ENCODE results near the gene SLC36A3.
A peak's percentile ranks its signal among the peaks of the same experiment; 100 is the strongest.

DNA sequence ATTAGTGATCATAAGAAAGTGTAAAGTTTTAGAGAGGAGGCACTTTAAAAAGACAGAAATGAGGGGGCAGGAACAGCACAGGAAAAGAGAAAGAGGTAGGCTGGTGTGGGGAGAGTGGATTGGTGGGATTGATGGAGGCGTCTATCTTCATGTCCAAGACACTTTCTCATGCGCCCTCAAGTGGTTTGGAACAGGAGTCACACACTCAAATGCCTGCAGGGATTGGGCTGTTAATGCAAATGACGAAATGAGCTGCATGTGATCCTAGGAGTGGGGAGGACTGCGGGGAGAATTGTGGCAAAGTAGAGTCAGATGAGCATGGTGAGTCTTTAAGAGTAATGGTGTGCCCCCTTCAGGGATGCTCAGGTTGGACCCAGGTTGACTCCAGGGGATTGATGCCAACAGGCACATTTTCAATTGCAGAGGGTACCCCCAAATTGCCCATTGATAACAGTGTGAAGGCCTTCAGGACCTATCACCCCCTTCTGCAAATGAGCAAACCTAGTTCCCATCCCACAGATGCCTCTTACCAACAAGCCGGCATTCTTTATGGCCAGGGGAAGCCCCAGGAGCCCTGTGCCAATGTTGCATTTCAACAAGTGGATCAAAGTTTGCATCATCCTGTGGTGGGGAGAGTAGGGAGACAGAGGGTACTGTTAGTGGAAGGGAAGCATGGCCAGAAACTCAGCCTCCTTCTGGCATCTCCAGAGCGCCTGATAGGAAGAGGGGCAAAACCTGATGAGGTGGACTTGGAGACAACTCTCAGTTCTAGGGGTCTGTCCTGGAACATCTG, 5.3 kb downstream of the SLC36A3 start:
- TF ChIP-seq, protein P1, sequence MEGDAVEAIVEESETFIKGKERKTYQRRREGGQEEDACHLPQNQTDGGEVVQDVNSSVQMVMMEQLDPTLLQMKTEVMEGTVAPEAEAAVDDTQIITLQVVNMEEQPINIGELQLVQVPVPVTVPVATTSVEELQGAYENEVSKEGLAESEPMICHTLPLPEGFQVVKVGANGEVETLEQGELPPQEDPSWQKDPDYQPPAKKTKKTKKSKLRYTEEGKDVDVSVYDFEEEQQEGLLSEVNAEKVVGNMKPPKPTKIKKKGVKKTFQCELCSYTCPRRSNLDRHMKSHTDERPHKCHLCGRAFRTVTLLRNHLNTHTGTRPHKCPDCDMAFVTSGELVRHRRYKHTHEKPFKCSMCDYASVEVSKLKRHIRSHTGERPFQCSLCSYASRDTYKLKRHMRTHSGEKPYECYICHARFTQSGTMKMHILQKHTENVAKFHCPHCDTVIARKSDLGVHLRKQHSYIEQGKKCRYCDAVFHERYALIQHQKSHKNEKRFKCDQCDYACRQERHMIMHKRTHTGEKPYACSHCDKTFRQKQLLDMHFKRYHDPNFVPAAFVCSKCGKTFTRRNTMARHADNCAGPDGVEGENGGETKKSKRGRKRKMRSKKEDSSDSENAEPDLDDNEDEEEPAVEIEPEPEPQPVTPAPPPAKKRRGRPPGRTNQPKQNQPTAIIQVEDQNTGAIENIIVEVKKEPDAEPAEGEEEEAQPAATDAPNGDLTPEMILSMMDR (IDR thresholded peaks at IDR 0.05), result peak in 4 of 6 experiments; percentile 10 to 60 (median 37)
- TF ChIP-seq POLR2AphosphoS5 (IDR thresholded peaks at IDR 0.05), result no peak

Measured in upper lobe of left lung (tissue), 4 donors.